ENCODE data around the gene PACS1.
A peak's percentile ranks its signal among the peaks of the same experiment; 100 is the strongest.
"Not testable (repeated sequence)": the region's sequence is repeated elsewhere in the genome, so short reads cannot be mapped to it uniquely, and the experiment has no call there.

Gene PACS1

DNA sequence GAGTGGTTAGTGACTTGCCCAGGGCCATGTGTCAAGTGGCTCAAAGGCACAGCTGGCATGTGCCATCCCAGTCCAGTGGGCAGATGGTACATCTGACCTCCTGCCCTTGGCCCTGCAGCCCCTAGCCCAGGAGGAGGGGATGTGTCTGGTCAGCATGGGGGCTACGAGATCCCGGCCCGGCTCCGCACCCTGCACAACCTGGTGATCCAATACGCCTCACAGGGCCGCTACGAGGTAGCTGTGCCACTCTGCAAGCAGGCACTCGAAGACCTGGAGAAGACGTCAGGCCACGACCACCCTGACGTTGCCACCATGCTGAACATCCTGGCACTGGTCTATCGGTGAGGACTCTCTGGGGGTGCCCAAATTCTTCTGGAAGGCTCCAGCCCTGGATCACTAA is 192.6 kb downstream of the PACS1 start:
- DNase-seq = no peak

DNA sequence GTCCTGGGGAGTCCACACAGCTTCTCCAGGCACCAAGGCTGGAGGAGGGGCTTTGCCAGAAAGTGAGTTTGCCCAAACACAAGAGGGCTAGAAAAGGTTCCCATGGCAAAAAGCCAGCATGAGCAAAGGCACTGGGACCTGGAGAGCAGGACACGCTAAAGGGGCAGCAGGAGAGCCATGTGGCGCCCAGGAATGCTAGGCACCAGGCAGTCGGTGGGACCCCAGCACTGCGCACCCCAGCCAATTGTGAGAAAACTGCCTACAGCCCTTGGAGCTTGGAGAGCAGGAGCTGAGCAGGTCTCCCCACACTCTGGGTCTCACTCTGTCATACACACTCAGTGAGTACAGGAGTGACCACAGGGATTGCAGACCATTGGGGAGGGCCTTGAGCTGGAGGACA is 193.2 kb downstream of the PACS1 start:
- no peak for DNase-seq

DNA sequence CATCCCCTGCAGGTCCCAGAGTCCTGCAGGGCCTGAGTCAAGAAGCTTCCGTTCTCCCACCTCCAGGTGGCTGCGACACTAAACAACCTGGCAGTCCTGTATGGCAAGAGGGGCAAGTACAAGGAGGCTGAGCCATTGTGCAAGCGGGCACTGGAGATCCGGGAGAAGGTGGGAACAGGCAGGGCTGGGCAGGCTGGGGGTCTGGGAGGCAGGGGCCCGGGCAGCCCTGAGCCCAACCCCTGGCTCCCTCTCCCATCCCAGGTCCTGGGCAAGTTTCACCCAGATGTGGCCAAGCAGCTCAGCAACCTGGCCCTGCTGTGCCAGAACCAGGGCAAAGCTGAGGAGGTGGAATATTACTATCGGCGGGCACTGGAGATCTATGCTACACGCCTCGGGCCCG is 193.7 kb downstream of the PACS1 start:
- DNase-seq = no peak

DNA sequence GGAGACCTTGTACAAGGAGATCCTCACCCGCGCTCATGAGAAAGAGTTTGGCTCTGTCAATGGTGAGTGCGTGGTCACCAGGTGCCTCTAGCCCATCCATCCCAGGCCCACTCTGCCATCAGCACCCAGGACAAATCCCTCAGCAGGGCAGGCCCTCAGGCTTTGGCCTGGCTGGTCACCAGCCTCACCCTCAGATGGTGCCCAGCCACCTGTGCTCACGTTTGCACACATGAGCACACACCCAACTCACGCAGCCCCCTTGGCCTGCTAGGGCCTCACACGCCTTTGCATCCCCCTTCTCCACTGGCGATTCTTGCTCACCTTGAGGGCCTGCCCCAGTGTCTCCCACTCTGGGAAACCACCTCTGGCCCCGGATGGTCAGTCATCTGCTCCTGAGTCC is 194.3 kb downstream of the PACS1 start:
- DNase-seq = no peak

DNA sequence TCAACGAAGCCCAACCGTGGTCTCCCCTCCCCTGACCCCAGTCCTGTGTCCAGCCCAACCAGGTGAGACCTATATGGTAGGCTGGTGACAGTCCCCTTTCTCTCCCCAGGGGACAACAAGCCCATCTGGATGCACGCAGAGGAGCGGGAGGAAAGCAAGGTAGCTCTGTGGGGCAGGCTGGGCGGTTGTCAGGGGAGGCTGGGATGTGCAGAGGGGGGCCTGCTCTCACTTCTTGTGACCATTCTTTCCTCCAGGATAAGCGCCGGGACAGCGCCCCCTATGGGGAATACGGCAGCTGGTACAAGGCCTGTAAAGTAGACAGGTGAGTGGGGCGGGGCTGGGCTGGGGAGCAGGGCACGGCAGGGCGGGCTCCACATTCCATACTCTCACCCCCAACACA is 194.8 kb downstream of the PACS1 start:
- DNase-seq = no peak

DNA sequence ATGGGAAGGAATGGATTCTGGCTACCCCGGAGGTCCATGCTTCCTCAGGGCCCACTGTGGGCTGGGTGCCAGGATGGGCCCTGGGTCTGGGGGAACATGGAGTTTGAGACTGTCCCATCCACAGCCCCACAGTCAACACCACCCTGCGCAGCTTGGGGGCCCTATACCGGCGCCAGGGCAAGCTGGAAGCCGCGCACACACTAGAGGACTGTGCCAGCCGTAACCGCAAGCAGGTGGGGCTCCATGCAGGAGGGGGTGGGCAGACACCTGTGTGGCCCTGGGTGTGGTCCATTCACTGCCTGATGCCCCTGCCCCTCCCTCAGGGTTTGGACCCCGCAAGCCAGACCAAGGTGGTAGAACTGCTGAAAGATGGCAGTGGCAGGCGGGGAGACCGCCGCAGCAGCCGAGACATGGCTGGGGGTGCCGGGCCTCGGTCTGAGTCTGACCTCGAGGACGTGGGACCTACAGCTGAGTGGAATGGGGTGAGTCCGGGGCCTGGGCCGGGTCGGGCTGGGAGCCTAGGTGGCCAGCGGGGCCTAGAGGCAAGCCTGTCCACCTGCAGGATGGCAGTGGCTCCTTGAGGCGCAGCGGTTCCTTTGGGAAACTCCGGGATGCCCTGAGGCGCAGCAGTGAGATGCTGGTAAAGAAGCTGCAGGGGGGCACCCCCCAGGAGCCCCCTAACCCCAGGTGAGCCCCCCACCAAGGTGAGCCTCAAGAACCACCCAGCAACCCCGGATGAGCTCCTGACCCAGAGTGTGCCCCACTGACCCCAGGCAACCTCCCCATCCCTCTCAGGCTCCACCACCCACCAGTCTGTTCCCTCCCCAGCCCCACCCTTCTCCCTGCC is 195.7 kb downstream of the PACS1 start:
- DNase-seq = no peak

DNA sequence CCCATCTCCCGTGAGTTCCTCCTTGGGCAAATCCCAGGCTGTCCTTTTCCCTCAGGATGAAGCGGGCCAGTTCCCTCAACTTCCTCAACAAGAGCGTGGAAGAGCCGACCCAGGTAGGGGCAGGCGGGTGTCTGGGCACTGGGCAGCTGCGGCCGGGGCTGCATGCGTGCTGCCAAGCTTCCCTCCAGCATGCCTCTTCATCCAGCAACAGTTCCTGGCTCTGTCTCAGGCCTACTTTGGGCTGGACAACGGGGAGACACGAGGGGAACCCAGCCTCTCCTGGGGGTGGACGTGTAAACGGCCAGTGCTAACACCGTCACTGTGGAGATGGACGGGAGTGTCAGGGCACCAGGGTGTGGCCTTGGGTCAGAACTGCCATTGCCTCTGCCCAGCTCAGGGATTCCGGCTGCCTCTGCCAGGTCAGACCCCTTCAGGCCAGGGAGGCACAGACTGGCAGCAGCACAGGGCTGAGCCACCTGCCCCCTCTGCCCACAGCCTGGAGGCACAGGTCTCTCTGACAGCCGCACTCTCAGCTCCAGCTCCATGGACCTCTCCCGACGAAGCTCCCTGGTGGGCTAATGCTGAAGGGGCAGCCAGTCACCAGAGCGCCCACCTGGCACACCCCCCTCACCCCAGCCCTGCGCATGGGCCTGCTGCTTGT is 196.4 kb downstream of the PACS1 start:
- DNase-seq = no peak

DNA sequence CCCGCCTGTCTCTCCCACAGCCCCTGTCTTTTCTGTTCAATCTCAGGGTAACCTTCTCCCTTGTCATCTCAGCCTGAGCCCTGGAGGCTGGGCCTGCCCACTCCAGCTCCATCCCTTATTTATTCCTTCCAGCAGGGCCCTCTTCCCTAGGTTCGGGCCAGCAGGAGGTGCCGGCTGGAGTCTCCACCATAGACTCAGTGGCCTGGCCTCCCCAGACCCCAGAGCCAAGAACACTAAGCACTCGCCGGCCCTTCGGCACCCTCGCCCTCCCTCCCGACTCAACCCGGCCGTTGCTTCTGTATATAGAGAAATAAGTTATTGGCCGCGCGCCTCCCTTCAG is 196.9 kb downstream of the PACS1 start:
- DNase-seq = no peak

DNA sequence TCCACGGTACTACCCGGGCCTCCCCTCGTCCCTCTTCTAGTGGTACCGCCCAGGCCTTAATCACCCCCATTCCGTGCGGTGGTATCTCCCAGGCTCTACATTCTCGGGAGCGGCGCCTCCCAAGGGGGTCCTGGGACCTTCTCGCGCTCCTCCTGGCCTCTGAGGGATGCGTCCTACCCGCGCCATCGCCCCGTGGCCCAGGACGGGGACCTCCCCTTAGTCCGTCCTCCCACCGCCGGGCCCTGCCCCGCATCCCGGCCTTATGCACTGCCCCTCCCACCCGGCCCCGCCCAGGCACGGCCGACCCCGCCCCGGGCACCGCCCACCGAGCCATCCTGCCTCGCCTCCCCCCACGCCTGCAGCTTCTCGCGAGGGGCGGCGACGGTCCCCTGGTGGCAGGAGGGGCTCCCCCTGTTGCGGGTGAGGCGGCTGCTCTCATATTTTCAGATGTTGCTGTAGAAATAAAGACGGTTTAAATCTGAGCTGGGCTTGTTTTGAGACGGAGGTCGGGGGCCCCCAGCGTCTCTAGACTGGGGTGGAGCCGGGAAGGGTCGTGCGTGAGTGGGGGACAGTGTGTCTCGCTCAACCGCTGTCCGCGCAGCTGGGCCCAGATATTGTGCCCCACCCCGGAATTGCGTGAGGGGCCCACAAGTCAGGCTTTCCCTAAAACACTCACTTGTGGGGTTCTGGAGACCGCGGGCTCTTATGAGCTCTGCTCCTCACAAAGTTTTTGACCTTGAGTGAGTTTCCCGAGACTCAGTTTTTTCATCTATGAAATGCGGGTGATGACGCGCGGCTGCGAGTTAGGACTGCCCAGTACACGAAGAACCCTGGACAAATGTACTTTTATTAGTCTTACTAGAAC is 197.5 kb downstream of the PACS1 start:
- DNase-seq = peak; percentile 82

DNA sequence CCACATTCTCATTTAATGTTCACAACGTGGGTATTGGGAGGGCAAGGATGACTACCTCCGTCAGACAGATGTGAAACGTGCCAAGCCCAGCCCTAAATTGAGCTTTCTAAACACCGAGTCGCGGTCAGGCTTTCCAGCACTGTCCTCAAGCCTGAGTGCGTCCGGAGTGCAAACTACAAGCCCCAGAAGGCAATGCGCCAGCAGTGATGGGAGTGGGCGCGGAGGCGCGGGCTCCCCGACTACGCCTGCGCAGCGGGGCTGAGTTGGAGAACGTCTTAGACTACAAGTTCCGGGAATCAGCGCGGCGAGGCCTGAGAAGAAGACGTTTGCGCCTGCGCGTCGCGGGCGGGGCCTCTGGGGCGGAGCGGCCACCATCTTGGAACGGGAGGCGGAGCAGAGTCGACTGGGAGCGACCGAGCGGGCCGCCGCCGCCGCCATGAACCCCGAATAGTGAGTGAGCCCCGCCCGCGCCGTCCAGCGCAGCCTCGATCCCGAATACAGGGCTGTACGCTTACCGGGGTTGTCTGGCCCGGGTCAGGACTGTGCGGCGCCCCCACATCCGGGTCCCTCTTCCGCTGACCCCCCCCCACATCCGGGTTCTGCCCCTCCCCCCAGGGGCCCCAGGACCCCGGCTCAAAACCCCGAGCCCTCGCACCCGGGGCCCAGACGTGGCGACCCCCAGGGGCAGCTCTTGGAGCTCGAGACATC is 198.3 kb downstream of the PACS1 start, which contains the start of gene RAB1B:
Gene RAB1B (plus strand): TSS at position 396 of the 708 bp plus-strand sequence. CDS start 41 bp downstream, at position 437.
- DNase-seq = peak; percentile 100

DNA sequence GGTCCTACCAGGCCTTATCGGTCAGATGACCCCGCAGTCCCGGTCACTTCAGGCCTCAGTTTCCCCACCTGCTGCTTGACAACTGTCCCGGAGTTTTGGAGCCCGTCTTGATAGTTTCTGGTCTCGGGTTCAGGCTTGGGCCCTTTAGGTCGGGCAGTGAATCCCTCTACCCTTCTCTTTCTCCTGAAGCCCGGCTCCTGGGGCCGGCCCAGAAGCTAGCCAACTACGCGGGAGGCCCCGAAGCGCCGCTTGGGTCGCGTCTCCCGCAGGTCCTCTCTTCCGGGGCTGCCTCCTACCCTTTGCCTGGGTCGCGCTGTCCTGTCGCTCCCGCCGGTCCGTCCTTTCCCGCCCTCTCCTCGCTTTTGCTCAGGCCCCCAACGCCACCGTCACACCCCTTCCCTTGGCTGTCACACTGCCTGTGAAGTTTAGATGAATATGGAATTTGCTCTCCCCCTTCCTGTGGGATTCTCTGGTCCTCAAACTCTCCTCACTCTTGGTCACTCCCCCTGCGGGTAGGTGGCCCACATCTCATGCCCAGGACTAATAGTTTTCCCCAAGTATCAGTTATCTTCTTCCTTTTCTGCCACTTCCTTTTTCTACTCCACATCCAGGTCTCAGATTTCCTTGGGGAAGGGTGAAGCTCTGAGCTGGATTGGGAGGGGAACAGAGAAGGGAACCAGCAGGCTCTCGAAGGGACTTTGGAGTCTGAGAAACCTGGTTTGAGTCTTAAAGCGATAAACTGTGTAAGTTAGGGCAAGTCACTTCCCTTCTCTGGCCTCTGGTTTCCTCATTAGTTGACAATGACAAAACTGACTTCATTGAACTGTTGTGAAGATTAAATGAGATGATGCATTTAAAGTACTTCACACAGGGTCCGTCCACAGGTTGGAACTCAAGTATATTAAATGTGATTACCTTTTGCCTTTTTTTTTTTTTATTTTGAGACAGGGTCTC is 199.2 kb downstream of the PACS1 start:
- no peak for DNase-seq

DNA sequence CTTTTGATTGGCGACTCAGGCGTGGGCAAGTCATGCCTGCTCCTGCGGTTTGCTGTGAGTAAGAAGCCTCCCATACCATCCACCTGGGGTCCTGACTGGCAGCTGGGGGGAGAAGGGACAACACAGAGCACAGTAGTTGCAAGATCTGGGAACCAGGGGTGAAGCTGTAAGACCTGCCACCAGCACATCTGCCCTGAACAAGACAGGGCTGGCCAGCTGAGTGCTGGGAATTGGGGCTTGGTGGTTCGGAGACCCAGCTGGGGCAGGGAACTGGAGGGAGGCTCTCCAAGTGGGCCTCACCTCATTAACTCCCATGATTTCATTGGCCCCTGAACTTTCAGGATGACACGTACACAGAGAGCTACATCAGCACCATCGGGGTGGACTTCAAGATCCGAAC is 201.7 kb downstream of the PACS1 start:
- no peak for DNase-seq

DNA sequence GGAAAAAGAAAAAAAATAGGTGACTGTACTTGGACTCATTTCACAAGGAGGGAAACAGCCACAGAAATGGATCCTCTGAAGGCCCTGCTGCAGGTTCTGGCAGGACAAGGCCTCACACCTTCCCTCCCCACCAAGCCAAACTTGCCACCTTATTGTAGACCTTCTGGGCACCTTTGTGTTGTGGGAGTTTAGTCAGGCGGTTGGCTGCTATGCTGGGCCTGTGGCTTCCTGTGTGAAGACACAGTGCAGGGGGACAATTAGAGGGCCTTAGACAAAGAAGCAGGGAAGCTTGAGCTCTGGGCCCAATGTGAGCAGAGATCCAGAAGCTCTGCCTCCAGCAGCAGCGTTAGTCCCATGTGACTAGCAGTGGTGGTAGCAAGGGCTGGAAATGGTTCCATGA is 202.5 kb downstream of the PACS1 start:
- no peak for DNase-seq

DNA sequence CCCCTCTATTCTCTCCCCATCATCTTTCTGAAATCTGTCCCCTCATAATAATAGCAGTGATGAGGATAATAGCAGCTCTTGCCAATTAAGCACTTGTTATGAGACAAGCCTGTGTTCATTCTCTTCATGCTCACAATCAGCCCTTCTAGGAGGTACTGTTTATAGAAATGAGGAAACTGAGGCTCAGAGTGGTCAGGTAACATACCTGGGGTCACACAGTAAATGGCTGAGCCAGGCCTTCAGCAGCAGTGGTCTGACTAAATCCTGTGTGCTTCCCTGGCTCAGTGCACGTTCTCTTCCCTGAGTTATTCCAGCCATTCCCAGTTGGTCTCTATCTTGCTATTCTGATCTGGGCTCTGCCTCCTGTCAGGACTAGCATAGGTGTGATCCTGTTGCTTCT is 204.1 kb downstream of the PACS1 start:
- no peak for DNase-seq

DNA sequence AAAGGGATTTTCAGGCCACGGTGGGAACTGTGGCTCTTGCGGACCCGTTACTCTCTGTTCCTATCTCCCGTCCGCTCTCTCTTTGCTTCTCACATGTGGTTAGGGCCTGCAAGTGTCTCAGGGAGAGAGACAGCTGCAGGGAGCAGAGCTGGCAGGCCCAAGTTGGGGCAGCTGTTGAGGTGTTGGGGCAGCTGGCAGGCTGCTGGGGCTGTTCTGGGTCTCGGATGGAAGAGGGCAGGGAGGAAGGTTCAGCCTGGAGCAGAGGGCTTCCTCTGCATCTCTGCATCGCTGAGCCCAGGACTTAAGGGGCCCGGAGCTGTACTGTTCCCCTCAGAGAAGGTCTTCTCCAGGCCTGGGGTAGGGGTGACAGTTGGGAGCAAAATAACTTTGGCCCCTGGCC is 205.3 kb downstream of the PACS1 start:
- DNase-seq = no peak

DNA sequence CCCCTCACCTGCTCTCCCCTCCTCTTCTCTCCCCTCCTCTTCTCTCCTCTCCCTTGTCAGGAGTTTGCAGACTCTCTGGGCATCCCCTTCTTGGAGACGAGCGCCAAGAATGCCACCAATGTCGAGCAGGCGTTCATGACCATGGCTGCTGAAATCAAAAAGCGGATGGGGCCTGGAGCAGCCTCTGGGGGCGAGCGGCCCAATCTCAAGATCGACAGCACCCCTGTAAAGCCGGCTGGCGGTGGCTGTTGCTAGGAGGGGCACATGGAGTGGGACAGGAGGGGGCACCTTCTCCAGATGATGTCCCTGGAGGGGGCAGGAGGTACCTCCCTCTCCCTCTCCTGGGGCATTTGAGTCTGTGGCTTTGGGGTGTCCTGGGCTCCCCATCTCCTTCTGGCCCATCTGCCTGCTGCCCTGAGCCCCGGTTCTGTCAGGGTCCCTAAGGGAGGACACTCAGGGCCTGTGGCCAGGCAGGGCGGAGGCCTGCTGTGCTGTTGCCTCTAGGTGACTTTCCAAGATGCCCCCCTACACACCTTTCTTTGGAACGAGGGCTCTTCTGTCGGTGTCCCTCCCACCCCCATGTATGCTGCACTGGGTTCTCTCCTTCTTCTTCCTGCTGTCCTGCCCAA is 206.0 kb downstream of the PACS1 start:
- no peak for DNase-seq

DNA sequence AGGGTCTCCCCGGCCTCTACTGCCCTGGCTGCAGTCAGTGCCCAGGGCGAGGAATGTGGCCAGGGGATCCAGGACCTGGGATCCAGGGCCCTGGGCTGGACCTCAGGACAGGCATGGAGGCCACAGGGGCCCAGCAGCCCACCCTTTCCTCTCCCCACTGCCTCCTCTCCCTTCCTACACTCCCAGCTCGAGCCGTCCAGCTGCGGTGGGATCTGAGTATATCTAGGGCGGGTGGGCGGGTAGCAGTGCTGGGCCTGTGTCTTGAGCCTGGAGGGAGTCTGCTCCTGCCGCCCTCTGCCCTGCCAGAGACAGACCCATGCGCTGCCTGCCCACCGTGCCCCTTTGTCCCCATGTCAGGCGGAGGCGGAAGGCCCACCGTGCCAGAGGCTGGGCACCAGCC is 206.5 kb downstream of the PACS1 start:
- not testable (repeated sequence) for DNase-seq

DNA sequence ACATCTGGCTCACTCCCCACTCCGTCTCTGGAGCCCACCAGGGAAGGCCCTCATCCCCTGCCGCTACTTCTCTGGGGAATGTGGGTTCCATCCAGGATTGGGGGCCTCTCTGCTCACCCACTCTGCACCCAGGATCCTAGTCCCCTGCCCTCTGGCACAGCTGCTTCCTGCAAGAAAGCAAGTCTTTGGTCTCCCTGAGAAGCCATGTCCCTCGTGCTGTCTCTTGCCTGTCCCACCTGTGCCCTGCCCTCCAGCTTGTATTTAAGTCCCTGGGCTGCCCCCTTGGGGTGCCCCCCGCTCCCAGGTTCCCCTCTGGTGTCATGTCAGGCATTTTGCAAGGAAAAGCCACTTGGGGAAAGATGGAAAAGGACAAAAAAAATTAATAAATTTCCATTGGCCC is 207.0 kb downstream of the PACS1 start:
- not testable (repeated sequence) for DNase-seq

DNA sequence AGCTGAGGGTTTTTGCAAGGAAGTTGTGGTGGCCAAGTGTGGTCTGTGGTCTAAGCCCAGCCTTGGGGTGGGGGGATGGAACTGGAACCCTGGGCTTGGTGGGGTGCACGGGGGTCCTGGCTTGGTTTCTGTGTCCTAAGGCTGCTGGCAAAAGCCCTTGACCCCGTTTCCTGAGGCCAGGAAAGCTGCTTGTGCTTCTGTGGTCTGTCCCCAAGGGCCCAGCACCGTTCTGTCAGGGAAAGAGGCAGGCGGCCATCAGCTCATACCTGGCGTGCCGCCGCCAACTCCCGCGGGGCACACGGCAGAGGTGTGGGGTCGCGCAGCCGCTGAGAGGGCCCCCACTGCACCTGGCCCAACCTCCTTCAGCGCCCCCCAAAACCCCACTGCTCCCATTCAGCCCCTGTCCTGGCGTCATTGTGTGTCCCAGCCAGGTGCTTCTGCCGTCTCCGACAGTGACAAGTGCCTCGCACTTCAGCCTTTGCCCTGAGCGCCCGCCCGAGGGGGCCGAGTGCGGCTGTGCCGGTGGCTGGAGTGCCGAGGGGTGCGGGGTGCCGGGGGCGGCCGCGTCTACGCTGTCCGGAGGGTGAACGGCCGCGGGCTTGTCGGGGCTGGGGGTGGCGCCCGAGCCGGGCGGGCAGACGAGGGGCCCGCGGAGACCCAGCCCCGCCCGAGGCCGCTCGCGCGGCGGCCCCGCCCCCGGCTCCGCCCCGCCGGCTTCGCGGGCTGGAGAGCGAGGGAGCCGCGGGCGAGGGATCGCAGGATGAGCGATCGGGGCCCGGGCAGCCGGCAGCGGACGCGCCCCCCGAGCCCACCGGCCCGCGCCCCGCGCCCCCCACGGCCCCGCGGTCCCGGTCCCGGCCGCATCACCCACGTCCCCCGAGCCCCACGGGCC is 207.6 kb downstream of the PACS1 start, which contains the start of gene CNIH2:
Gene CNIH2 (plus strand): TSS at position 705 of the 892 bp plus-strand sequence. CDS start 282 bp downstream, outside the sequence.
- DNase-seq = peak; percentile 15
